ENCODE results near the gene C12orf50. TPM values are rescaled to one million over a fixed set of nuclear protein-coding genes. Genes with fewer than 3 reads are reported as not detected.

The C12orf50 gene, protein sequence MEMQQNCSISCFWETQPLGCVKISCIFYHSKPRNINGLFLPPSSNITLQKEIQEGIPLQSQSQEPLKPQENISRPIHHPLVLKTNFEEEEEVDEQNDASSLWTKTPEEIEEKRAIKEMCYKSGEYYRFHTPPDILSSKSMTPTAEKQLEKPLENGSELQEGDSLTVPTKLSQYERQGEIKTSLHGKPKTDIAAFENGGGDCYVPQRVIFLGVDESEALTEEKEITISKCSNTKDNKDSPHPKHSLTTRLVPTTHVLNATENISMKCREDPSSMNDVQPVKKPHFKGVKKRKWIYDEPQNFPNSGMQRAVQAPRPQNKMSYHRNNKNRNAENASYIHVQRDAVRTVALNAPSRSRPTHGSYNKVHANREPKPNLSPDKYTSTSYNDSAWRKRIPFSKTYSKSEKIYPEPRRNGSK
- total RNA-seq: not detected

GRCh38 chr12:88029093-88029665, at the start of gene C12orf50:
TSS of gene C12orf50 (minus strand) at chr12:88029401. CDS start at chr12:88026962, 2,439 bp downstream.
- DNase-seq (no peak), ATAC-seq (no peak)
- Histone ChIP-seq H3K27ac (no peak within 1 kb of the TSS), H3K4me1 (no peaks in the 10 kb centered on the region), H3K36me3 (replicated peaks in 1 of 2; ENCODE audit: insufficient read depth in 1 of 2, low read depth in 2 of 2) (no peaks in the 10 kb centered on the region), H3K4me3 (no peak within 1 kb of the TSS), H3K27me3 (no peaks in the 10 kb centered on the region), H3K9me3 (no peaks in the 10 kb centered on the region)
- 30 to 46% methylated on average over 3 of the region's 3 CpGs for WGBS, 2 donors
- intact Hi-C loops (cut with DNase I): no loop called here
- TF ChIP-seq CTCF (IDR thresholded peaks at IDR 0.05): no peak
- no peak for TF ChIP-seq POLR2A (IDR thresholded peaks at IDR 0.05)

- DNase-seq: no peak
- H3K9me3 ChIP-seq: no peaks in the 10 kb centered on the region
- no peak overlapping the region for H3K27ac ChIP-seq
- H3K27me3 ChIP-seq: no peaks in the 10 kb centered on the region
- intact Hi-C loops (cut with DNase I): no loop called here
- TF ChIP-seq POLR2A (IDR thresholded peaks at IDR 0.05) (no peak), CTCF (IDR thresholded peaks at IDR 0.05) (no peak)
- H3K36me3 ChIP-seq (replicated peaks in 1 of 2; ENCODE audit: insufficient read depth in 1 of 2, low read depth in 2 of 2): no peaks in the 10 kb centered on the region
- no peaks in the 10 kb centered on the region for H3K4me1 ChIP-seq
- ATAC-seq: no peak
- 90 to 96% methylated on average over 9 of the region's 9 CpGs for WGBS, 2 donors
- no peak overlapping the region for H3K4me3 ChIP-seq
Observed at GRCh38 chr12:88067301-88067700, 38.1 kb upstream of the C12orf50 start.

GRCh38 chr12:88063375-88063774, 34.2 kb upstream of the C12orf50 start:
- no peaks in the 10 kb centered on the region for H3K4me1 ChIP-seq
- H3K4me3 ChIP-seq: no peak overlapping the region
- TF ChIP-seq CTCF (IDR thresholded peaks at IDR 0.05): no peak
- TF ChIP-seq POLR2A (IDR thresholded peaks at IDR 0.05): no peak
- WGBS, 2 donors: 87 to 96% methylated on average over 2 of the region's 2 CpGs
- H3K27me3 ChIP-seq: no peaks in the 10 kb centered on the region
- H3K36me3 ChIP-seq (replicated peaks in 1 of 2; ENCODE audit: insufficient read depth in 1 of 2, low read depth in 2 of 2): no peaks in the 10 kb centered on the region
- DNase-seq (no peak), ATAC-seq (no peak)
- intact Hi-C loops (cut with DNase I): no loop called here
- H3K27ac ChIP-seq: no peak overlapping the region
- no peaks in the 10 kb centered on the region for H3K9me3 ChIP-seq

GRCh38 chr12:88062474-88062873, 33.3 kb upstream of the C12orf50 start:
- H3K27ac ChIP-seq: no peak overlapping the region
- WGBS, 2 donors: 81 to 96% methylated on average over 1 of the region's 1 CpG
- no peaks in the 10 kb centered on the region for H3K4me1 ChIP-seq
- TF ChIP-seq CTCF (IDR thresholded peaks at IDR 0.05) (no peak), POLR2A (IDR thresholded peaks at IDR 0.05) (no peak)
- no peak overlapping the region for H3K4me3 ChIP-seq
- H3K27me3 ChIP-seq: no peaks in the 10 kb centered on the region
- intact Hi-C loops (cut with DNase I): no loop called here
- H3K9me3 ChIP-seq: no peaks in the 10 kb centered on the region
- DNase-seq: no peak
- H3K36me3 ChIP-seq (replicated peaks in 1 of 2; ENCODE audit: insufficient read depth in 1 of 2, low read depth in 2 of 2): no peaks in the 10 kb centered on the region
- ATAC-seq: no peak
